B cell (primary cell): ENCODE data around the gene PURB.

Experiments used
- CTCF ChIP-seq: fragments of 200-600 bp; IDR thresholded peaks from one replicate; pipeline ENCODE4 v1.8.0; 2022; ENCODE audit warnings: antibody characterized with exemption, mild to moderate bottlenecking
- EZH2 ChIP-seq: IDR thresholded peaks from 2 replicates; pipeline ENCODE4 v1.6.1; 2012; ENCODE audit warnings: borderline replicate concordance, low read depth, mild to moderate bottlenecking, moderate library complexity, low read length; ENCODE audit not compliant: insufficient read depth, poor library complexity, severe bottlenecking

- no peak for TF ChIP-seq CTCF
- no peak for TF ChIP-seq EZH2
Measured at GRCh38 chr7:44911911-44912310, 26.6 kb upstream of the PURB start.
